HUES6 (cell line): ENCODE measurements around the gene TRIM13.
A peak's percentile ranks its signal among the peaks of the same experiment; 100 is the strongest.

ENCODE experiments used
- H3K27ac ChIP-seq: 2 replicates; pipeline ENCODE4 v1.7.0; 2013; ENCODE audit warnings: low read depth, mild to moderate bottlenecking, low read length, inconsistent platforms
- H3K27me3 ChIP-seq: 2 replicates; pipeline ENCODE4 v1.6.1; 2013; ENCODE audit warnings: low read length; ENCODE audit not compliant: control insufficient read depth, insufficient read depth
- H3K36me3 ChIP-seq: 2 replicates; pipeline ENCODE4 v1.6.1; 2013; ENCODE audit warnings: low read length; ENCODE audit not compliant: control insufficient read depth, insufficient read depth
- H3K4me1 ChIP-seq: 2 replicates; pipeline ENCODE4 v1.6.1; 2013; ENCODE audit warnings: low read length; ENCODE audit not compliant: control insufficient read depth, insufficient read depth
- H3K4me3 ChIP-seq: 2 replicates; pipeline ENCODE4 v1.5.1; 2013; ENCODE audit warnings: low read depth, low read length
- H3K9ac ChIP-seq: one replicate; pipeline ENCODE4 v1.6.1; 2013; ENCODE audit warnings: mild to moderate bottlenecking, low read length
- H3K9me3 ChIP-seq: 2 replicates; pipeline ENCODE4 v1.6.1; 2013; ENCODE audit warnings: low read depth, low read length; ENCODE audit not compliant: control insufficient read depth, insufficient read depth

The TRIM13 gene

GRCh38 chr13:49998714-49999624 lies 2.1 kb downstream of the TRIM13 start:
- peaks cover 36% of the 10 kb centered on the region for H3K36me3 ChIP-seq
- H3K4me1 ChIP-seq = peaks cover 17% of the 10 kb centered on the region
- H3K27me3 ChIP-seq = peaks cover 9% of the 10 kb centered on the region; the same call in 1 of the 2 replicates
- H3K27ac ChIP-seq = peak overlapping the region; percentile 44; the same call in 1 of the 2 replicates
- no peaks in the 10 kb centered on the region for H3K9me3 ChIP-seq
- peak overlapping the region; percentile 93 for H3K4me3 ChIP-seq
- peak overlapping the region; percentile 9 for H3K9ac ChIP-seq

DNA sequence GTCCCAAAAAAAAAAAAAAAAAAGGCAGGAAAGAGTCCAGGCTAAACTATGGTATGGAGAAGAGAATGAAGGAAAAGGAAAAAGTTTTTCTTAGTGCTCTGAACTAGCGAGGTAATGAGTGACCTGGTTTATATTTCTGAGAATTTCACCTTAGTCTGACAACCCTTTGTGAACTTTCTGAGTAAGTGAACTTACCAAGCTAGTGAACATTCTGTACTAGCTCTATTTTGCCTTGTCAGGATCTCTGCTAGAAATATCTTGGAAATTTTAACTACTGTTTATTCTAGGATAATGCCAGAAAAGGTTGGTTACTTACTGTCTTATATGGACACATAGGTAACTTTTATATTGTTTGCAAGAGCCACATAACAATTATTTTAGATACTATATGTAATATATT lies 4.4 kb downstream of the TRIM13 start:
- Histone ChIP-seq H3K27me3 (no peaks in the 10 kb centered on the region), H3K36me3 (peaks cover 45% of the 10 kb centered on the region), H3K9ac (no peak overlapping the region), H3K27ac (no peak overlapping the region), H3K4me3 (no peak overlapping the region), H3K4me1 (peaks cover 13% of the 10 kb centered on the region; the same call in 1 of the 2 replicates), H3K9me3 (no peaks in the 10 kb centered on the region)

GRCh38 chr13:50006426-50007135 lies 9.7 kb downstream of the TRIM13 start:
- Histone ChIP-seq H3K9ac (no peak overlapping the region), H3K4me1 (no peaks in the 10 kb centered on the region), H3K27ac (no peak overlapping the region), H3K4me3 (no peak overlapping the region), H3K36me3 (peaks cover 41% of the 10 kb centered on the region), H3K27me3 (no peaks in the 10 kb centered on the region), H3K9me3 (no peaks in the 10 kb centered on the region)

- peaks cover 16% of the 10 kb centered on the region for H3K4me1 ChIP-seq
- no peak overlapping the region for H3K27ac ChIP-seq
- no peak overlapping the region for H3K9ac ChIP-seq
- H3K9me3 ChIP-seq = no peaks in the 10 kb centered on the region
- H3K27me3 ChIP-seq = no peaks in the 10 kb centered on the region
- H3K36me3 ChIP-seq = peaks cover 30% of the 10 kb centered on the region
- no peak overlapping the region for H3K4me3 ChIP-seq
Measured at GRCh38 chr13:50011461-50011860, 14.6 kb downstream of the TRIM13 start.

- Histone ChIP-seq H3K4me1 (peaks cover 16% of the 10 kb centered on the region), H3K4me3 (no peak overlapping the region), H3K9ac (no peak overlapping the region), H3K36me3 (peaks cover 26% of the 10 kb centered on the region), H3K9me3 (no peaks in the 10 kb centered on the region), H3K27ac (no peak overlapping the region), H3K27me3 (no peaks in the 10 kb centered on the region)
Measured at GRCh38 chr13:50012396-50013169, 15.7 kb downstream of the TRIM13 start.

GRCh38 chr13:50014386-50014785 lies 17.5 kb downstream of the TRIM13 start:
- peaks cover 22% of the 10 kb centered on the region for H3K36me3 ChIP-seq
- H3K4me1 ChIP-seq = peaks cover 16% of the 10 kb centered on the region
- no peaks in the 10 kb centered on the region for H3K27me3 ChIP-seq
- H3K4me3 ChIP-seq = no peak overlapping the region
- H3K9me3 ChIP-seq = no peaks in the 10 kb centered on the region
- H3K9ac ChIP-seq = no peak overlapping the region
- no peak overlapping the region; the same call in 1 of the 2 replicates for H3K27ac ChIP-seq

GRCh38 chr13:50015258-50015657 lies 18.4 kb downstream of the TRIM13 start, which contains the start of gene KCNRG:
Gene KCNRG, plus strand, starts transcription at chr13:50015444. Its CDS starts 50 bp downstream, at chr13:50015494.
- no peak within 1 kb of the TSS; the same call in 1 of the 2 replicates for H3K4me3 ChIP-seq
- no peaks in the 10 kb centered on the region for H3K9me3 ChIP-seq
- H3K4me1 ChIP-seq = peaks cover 16% of the 10 kb centered on the region
- peak within 1 kb of the TSS; percentile 62; the same call in 1 of the 2 replicates for H3K27ac ChIP-seq
- peaks cover 22% of the 10 kb centered on the region for H3K36me3 ChIP-seq
- no peaks in the 10 kb centered on the region for H3K27me3 ChIP-seq
- no peak within 1 kb of the TSS for H3K9ac ChIP-seq

GRCh38 chr13:50015750-50016149 lies 18.9 kb downstream of the TRIM13 start:
- H3K4me3 ChIP-seq = no peak overlapping the region; the same call in 1 of the 2 replicates
- H3K4me1 ChIP-seq = peaks cover 16% of the 10 kb centered on the region
- H3K36me3 ChIP-seq = peaks cover 25% of the 10 kb centered on the region
- H3K9me3 ChIP-seq = no peaks in the 10 kb centered on the region
- peak overlapping the region; percentile 62; the same call in 1 of the 2 replicates for H3K27ac ChIP-seq
- no peaks in the 10 kb centered on the region for H3K27me3 ChIP-seq
- no peak overlapping the region for H3K9ac ChIP-seq

- Histone ChIP-seq H3K36me3 (peaks cover 19% of the 10 kb centered on the region), H3K27ac (no peak overlapping the region), H3K4me1 (peaks cover 16% of the 10 kb centered on the region), H3K27me3 (no peaks in the 10 kb centered on the region), H3K4me3 (no peak overlapping the region), H3K9me3 (no peaks in the 10 kb centered on the region), H3K9ac (no peak overlapping the region)
Measured at GRCh38 chr13:50016444-50016843, 19.6 kb downstream of the TRIM13 start.

- H3K36me3 ChIP-seq = peaks cover 5% of the 10 kb centered on the region
Measured at GRCh38 chr13:50017819-50018218, 21.0 kb downstream of the TRIM13 start.

More at GRCh38 chr13:50017819-50018218, 21.0 kb downstream of the TRIM13 start:
- Histone ChIP-seq H3K9ac (no peak overlapping the region), H3K9me3 (no peaks in the 10 kb centered on the region), H3K4me1 (peaks cover 16% of the 10 kb centered on the region), H3K27ac (no peak overlapping the region), H3K4me3 (no peak overlapping the region), H3K27me3 (no peaks in the 10 kb centered on the region)
